Measurements from ENCODE around the gene CXCR3. TPM values are rescaled to one million over a fixed set of nuclear protein-coding genes. Genes with fewer than 3 reads are reported as not detected.

The CXCR3 gene
- not detected in 2 replicates for total RNA-seq

DNA sequence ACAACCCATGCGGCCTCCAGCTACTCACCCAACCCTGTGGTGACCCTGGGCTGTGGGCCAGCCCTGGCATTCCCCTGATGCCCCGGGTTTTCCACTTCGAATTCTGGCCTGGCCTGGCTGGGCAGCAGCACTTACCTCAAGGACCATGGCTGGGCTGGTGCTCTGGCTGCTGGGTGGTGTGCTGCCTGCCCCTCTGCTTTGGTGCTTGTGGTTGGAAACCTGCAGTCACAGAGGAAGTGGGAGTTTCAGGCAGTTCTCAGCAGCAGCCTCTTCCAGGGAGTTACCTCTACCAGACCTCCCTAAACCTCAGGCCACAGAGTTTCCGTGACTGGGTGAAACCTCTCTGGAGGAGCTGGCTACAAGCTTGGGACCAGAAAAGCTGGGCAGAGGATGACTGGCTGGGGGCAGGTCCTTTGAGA lies at the start of gene CXCR3:
CXCR3 (minus strand) TSS at position 209 of the 419 bp plus-strand sequence; CDS start at position 147, 62 bp downstream.

DNA sequence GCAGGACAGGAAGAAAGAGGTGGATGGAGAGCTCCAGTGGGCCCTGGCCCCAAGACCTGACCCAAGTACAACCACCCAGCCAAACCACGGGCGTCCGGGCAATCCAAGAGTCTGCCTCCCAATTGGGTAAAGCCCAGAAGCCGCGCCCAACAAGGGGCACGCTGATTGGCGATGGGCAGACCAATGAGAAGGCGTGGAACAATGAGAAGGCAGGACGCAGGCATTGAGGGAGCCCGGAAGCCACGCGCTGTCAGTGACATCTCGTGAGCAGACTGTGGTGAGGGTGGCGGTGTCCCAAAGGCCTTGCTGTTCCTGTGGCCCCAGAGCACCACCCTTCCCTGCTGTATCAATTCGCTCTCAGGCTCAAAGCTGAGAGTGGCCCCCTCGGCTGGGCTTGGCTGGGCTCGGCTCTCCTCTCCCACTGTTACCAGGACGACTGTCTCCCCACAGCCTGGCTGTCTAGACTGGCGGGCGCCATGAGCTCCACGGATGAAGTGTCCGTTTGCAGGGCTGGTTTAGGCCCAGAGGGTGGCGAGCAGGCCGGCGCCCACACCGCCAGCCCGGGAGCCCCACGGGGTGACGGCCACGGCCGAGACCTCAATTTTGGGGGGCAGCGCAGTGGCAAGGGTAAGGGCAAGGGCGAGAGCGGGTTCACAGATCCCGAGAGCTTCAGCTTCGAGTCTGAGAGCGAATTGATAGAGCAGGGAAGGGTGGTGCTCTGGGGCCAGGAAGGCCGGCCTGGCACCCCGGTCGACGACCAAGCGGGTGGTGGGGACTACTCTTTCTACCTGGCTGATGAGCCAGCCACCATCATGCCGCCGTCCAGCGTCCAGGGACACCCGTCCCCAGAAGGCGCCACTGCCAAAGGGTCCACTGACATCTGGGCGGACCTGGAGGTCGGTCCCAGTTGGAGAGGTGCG lies 49.3 kb upstream of the CXCR3 start, which contains the start of gene LOC101059915:
LOC101059915 (plus strand) TSS at position 219 of the 920 bp plus-strand sequence.

DNA sequence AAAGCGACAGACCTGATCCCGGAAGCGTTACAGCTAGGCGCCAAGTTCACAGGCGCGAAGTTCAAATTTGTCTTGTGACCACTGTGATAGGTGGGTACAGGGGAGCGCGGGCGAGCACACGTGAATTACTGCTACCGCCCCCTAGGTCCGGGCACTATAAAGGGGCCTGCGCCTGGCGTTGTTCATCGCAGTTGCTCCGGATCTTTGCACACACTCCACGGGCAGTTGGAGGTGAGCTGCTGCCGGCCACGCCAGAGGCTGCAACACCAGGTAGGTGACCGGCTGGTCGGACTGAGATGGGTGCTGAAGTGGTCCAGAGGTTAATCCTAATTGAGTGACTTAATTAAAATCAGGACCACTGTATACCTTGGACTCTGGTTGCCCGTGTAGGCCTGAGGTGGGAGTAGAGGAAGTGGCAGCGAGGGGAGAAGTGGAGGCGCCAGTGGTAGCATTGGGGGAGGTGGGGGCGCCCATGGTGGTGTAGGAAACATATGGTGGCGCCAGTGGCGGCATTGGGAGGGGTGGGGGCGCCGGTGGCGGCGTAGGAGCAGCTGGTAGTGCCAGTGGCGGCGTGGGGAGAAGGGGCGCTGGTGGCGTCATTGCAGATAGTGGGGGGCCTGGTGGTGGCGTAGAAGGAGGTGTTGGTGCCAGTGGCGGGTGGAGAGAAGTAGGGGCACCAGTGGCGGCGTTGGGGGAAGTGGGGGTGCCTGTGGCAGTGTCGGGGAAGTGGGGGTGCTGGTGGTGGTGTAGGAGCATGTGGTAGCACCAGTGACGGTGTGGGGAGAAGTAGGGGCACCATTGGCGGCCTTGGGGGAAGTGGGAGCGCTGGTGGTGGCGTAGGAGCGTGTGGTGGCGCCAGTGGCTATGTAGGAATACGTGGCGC lies 39.8 kb downstream of the CXCR3 start, which contains the start of gene GCNA:
GCNA (plus strand) TSS at position 185 of the 883 bp plus-strand sequence. CDS start 2,385 bp downstream, outside the sequence.

Other genes with a start within 250 kb of the CXCR3 start
- gene OGT, start 85.4 kb downstream of the CXCR3 start, total RNA-seq: 78.6 and 113 TPM in 2 replicates
- gene GCNA, start 40.1 kb downstream of the CXCR3 start, total RNA-seq: 0.72 and 2.6 TPM in 2 replicates
- 0.24 TPM in 1 of 2 replicates, not detected in the other for gene CXorf49, start 99.8 kb upstream of the CXCR3 start, total RNA-seq
- gene CXorf49B, start 144.8 kb upstream of the CXCR3 start, total RNA-seq: 0.24 TPM in 1 of 2 replicates, not detected in the other